GM18873 (cell line): Measurements from ENCODE around the gene ZNF543.
"Not testable (repeated sequence)": the region's sequence is repeated elsewhere in the genome, so short reads cannot be mapped to it uniquely, and the experiment has no call there.

Experiments used
- ATAC-seq: cut with Tn5 transposase; IDR thresholded peaks from one replicate; pipeline ENCODE4 v1.9.1; 2021; ENCODE audit warnings: mild to moderate bottlenecking, moderate library complexity, moderate number of reproducible peaks; ENCODE audit not compliant: unreplicated experiment, low FRiP score

ZNF543 gene

DNA sequence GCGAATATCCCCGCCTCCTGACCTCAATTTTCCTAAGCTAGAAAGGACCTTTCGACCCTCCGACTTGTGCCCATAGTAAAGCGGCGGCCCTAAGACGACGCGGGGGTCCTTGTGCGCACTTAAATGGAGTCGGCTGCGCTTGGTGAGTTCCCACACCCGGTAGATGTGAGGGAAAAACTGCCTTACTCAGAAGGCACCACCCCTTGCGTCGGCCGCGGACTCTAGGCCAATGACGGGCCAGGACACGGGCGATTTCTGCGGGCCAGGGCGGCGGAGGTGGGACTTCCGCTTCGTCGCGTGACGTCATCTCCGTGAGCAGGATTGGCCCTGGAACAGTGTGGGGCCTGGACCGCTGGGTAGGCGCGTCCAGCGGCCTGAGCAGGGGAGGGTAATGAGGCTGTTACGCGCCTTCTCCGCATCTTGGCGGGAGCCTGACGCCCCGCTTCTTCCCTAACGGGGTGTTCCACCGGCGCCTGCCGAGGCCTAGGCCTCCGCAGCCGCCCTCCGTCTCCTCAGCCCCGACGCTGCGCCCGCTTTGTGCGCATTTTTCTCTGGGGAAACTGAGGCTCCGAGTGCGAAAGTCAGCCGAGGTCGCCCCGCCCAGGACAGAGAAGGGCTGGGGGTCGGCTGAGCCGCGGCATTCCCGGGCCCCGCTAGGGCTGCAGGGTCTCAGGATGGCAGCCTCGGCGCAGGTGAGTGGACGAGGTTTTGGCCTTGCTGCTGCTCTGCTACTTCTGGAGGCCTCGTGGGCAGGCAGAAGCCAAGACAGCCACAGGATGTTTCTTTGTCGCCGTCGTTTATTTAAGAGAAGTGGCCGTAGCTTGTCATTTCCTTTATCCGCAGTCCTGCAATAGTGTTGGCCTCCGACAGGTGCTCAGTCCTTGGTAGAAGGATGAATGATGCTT lies at the start of gene ZNF543:
TSS of gene ZNF543 (plus strand) at position 293 of the 905 bp plus-strand sequence. CDS start at position 675, 382 bp downstream.
- peak; percentile 91 for ATAC-seq

DNA sequence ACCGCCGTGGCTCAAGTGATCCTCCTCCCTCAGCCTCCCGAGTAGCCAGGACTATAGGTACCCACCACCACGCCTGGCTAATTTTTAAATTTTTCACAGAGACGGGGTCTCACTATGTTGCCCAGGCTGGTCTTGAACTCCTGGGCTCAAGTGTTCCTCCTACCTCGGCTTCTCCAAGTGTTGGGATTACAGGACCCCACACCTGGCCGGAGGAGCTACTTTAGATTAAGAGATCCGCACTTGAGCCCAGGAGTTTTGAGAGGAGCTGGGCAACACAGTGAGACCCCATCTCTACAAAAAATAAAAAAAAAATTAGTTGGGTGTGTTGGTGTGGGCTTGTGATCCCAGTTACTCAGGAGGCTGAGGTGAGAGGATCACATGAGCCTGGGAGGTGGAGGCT lies 49.0 kb upstream of the ZNF543 start:
- no peak for ATAC-seq

DNA sequence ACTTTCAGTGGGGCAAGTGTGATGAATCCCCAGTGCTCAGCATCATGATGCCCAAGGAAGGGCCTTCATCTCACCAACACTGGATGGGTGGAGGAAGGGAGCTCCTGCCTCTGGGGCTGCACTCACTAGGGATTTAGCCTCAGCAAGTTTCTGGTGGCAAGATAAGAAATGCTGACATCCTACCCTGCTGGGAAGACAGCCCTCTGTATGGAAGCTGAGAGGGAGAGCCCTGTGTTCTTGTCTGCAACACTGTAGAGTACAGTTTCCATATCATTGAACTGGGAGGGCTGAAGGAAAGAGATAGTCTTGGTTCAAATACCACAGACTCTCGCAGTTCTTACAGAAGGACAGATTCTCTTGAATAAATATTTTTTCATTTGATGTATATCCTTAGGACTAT lies 47.3 kb upstream of the ZNF543 start:
- no peak for ATAC-seq

GRCh38 chr19:57276430-57276829 lies 43.8 kb upstream of the ZNF543 start:
- ATAC-seq, result no peak

DNA sequence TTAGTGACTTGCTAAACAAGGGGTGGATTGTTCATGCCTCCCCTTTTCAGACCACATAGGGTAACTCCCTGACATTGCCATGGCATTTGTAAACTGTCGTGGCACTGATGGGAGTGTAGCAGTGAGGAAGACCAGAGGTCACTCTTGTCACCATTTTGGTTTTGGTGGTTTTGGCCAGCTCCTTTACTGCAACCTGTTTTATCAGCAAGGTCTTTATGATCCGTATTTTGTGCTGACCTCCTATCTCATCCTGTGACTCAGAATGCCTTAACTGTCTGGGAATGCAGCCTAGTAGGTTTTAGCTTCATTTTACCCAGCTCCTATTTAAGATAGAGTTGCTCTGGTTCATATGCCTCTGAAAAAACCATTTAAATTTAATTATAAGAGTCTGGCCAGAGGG lies 41.8 kb upstream of the ZNF543 start:
- not testable (repeated sequence) for ATAC-seq

GRCh38 chr19:57279418-57280164 lies 40.7 kb upstream of the ZNF543 start:
- peak; percentile 54 for ATAC-seq

- peak; percentile 56 for ATAC-seq
Measured at GRCh38 chr19:57280165-57280961, 39.9 kb upstream of the ZNF543 start, which contains the start of gene ZNF460. TSS of gene ZNF460 (plus strand) at chr19:57280485. CDS start at chr19:57280807, 322 bp downstream.

DNA sequence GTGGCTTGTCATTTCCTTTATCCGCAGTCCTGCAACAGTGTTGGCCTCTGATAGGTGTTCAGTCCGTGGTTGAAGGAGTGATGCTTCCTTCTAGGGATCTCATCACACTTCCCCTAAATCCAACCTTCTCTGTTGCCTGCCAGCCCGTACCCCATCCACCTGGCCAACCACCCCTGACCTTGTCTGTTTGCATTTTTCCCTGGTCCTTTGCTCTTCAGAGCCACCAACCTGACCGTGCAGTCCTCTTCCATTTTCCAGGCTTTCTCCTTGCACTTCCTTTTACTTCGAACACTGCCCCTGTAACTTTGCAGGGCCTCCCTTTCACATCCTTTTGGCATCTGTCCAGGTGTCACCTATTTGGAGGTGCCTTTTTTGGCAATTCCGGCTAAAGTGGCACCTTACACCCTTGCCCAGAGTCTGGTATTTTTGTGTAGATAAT lies 39.3 kb upstream of the ZNF543 start:
- no peak for ATAC-seq

DNA sequence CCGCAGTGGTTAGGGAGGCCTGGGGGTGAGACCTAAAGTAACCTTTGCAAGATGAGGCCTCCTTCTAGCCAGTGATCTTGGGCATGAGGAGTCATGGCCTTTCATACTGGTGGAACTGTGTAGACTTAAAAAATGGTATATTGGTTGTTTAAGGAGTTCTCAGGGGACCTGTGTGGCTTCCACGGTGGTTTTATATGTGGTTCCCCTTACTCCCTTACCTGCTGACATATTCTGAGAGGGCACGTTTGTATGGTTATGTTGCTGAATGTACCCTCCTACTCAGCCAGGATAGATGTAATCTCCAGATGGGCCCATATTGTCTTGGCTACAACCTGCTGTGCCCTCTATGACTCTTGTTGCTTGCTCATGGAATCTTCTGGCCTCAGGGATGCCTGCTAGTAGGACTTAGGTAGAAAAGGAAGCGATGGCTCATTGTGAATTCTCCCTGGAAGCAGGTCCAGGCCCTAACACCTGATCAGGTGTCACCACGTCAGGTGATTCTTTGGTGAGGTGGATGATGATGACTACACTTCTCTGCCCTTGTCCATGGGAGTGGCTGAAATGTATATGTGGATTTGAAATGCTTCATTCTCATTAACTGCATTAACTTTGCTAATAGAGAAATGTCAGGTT lies 38.1 kb upstream of the ZNF543 start:
- no peak for ATAC-seq

DNA sequence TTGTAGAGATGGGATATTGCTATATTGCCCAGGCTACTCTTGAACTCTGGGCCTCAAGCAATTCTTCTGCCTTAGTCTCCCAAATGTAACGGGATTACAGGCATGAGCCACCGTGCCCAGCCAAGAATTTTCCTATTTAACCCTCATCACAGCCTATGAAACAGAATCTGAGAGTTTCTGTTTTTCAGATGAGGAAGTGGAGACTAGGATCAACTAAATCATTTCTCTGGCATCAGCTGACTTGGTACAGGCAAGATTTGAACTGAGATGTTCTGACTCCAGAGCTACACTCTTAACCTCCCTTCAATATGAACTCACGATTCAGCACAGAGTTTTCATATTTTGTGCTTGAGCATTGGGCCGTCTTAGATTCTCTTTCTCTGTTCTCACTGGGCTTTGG lies 31.9 kb upstream of the ZNF543 start:
- no peak for ATAC-seq

DNA sequence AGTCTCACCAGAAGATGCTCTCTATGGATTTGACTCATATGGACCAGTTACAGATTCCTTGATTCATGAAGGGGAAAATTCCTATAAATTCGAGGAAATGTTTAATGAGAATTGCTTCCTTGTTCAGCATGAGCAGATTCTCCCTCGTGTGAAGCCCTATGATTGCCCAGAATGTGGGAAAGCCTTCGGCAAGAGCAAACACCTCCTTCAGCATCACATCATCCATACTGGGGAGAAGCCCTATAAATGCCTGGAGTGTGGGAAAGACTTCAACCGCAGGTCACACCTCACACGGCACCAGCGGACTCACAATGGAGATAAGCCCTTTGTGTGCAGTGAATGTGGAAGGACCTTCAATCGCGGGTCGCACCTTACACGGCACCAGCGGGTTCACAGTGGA lies 29.3 kb upstream of the ZNF543 start:
- ATAC-seq, result no peak

DNA sequence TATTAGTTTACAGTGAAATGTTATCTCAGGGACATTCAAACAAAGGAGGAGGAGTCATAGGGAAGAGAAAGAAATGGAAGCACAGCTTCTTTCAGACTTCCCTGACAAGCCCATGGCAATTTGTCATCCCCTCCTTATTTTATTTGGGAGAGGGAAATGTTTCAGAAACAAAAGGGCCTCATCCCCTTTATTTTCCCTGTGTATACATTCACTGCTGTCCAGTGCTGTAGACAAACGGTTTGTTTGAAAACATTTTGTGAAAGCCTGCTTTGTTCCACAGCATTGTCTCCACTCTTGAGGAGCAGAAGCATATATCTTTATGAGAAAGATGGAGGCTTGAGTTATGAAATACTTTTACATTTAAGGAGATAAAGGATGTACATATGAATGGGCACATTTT lies 27.7 kb upstream of the ZNF543 start:
- ATAC-seq, result no peak

- no peak for ATAC-seq
Measured at GRCh38 chr19:57293719-57294118, 26.6 kb upstream of the ZNF543 start.

DNA sequence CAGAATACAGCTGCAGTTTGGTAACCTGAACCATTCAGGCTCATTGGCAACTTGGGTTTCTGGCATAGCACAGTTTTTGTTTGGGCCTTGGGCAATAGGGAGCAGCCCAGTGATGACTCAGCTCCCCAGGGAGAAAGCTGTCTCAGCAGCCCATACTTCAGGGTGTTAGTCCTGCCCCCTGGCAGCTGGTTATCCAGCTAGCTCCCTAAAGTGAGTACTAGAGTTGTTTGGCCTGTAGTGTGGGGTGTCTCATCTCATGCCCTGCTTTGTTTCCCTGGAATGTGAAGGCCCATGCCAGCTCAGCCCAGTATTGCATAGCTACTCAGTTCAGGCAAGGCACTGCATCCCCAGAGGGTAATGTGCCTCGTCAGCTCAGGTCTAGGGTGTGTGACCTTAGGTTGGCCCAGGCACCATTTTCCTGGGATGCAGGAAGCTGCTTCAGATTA lies 18.2 kb upstream of the ZNF543 start:
- no peak for ATAC-seq

GRCh38 chr19:57302727-57303401 lies 17.4 kb upstream of the ZNF543 start:
- ATAC-seq, result no peak

- no peak for ATAC-seq
Measured at GRCh38 chr19:57305056-57305455, 15.2 kb upstream of the ZNF543 start.

GRCh38 chr19:57308514-57308913 lies 11.8 kb upstream of the ZNF543 start:
- ATAC-seq, result no peak

DNA sequence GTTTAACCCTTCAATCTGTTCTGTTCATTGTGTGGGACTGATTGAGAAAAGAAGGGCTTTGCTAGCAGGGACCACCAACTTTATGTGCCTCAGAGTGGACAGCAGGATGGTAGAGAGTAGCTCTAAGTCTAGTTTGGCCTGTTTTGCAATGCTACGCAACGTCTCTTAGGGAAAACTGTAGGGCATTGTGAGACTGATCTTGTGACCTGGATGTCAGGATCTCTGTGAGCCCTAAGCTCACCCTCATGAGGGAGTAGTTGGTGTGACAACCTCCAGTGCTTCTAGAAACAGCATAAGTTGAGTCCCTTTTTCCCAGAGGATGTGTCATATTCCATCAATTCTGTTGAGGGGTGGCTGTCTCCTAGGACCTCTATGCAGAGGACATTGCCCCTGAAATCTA lies 9.5 kb upstream of the ZNF543 start:
- no peak for ATAC-seq

DNA sequence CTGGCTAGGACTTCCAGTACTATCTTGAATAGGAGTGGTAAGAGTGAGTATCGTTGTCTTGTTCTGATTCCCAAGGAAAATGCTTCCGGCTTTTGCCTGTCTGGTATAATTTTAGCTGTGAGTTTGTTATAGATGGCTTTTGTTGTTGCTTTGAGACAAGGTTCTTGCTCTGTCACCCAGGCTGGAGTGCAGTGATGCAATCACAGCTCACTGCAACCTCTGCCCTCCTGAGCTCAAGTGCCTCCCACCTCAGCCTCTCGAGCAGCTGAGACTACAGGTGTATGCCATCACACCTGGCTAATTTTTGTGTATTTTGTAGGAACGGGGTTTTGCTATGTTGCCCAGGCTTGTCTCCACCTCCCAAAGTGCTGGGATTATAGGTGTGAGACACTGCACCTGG lies 6.1 kb upstream of the ZNF543 start:
- no peak for ATAC-seq

DNA sequence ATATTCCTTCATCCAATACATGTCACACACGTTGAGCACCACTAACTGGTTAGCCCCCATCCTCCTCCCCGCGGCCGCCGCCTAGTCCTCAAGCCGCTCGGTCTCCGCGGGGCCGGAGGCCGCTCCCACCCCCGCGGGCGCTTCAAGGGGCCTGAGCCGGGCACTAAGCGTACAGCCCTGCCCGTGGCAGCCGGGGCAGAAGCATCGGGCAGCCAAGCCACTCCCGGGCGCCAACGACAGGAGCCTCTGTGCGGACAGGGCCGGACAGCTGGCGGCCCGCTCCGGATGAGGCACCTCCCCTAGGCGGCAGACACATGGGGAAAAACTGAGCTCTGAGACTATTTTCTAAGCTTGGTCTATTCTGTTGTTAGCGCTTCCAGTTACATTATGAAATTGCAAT lies 2.8 kb upstream of the ZNF543 start:
- no peak for ATAC-seq
